NOMO-1 (cell line): ENCODE data around the gene ENTPD2.

Source experiments
- DNase-seq, 2 experiments: peaks; one replicate each; lab custom pipeline; 2025; ENCODE audit not compliant: unreplicated experiment in 2 of 2; lab: John Stamatoyannopoulos, UW

Gene ENTPD2

GRCh38 chr9:137053944-137054931, at the start of gene ENTPD2:
Gene ENTPD2, minus strand, starts transcription at chr9:137054061. Its CDS starts 64 bp downstream, at chr9:137053997.
- no peak for DNase-seq

GRCh38 chr9:137103206-137103999, 49.5 kb upstream of the ENTPD2 start:
- no peak for DNase-seq

- DNase-seq, result no peak
These were observed 45.4 kb upstream of the ENTPD2 start for GRCh38 chr9:137099231-137099630.

- no peak for DNase-seq
These were observed 44.1 kb upstream of the ENTPD2 start for GRCh38 chr9:137097761-137098462.

GRCh38 chr9:137096785-137097546, 43.1 kb upstream of the ENTPD2 start:
- no peak for DNase-seq

GRCh38 chr9:137095664-137096517, 42.0 kb upstream of the ENTPD2 start:
- DNase-seq, result no peak

GRCh38 chr9:137089232-137089947, 35.5 kb upstream of the ENTPD2 start:
- DNase-seq, result no peak

GRCh38 chr9:137088121-137088520, 34.3 kb upstream of the ENTPD2 start:
- no peak for DNase-seq

- peak in 1 of 2 experiments; percentile 46 for DNase-seq
These were observed 33.6 kb upstream of the ENTPD2 start for GRCh38 chr9:137087409-137087925.

GRCh38 chr9:137086531-137087408, 32.9 kb upstream of the ENTPD2 start, which contains the start of gene MAN1B1:
Gene MAN1B1, plus strand, starts transcription at chr9:137086985. Its CDS starts 15 bp downstream, at chr9:137087000.
- peak; percentile 100 for DNase-seq

GRCh38 chr9:137085920-137086530, 32.2 kb upstream of the ENTPD2 start:
- DNase-seq, result no peak

- no peak for DNase-seq
These were observed 30.7 kb upstream of the ENTPD2 start for GRCh38 chr9:137084526-137084925.

GRCh38 chr9:137083394-137084004, 29.6 kb upstream of the ENTPD2 start:
- no peak for DNase-seq

- DNase-seq, result no peak
These were observed 29.0 kb upstream of the ENTPD2 start for GRCh38 chr9:137082925-137083290.

GRCh38 chr9:137082222-137082924, 28.5 kb upstream of the ENTPD2 start:
- no peak for DNase-seq
